BLaER1 (cell line): ENCODE results near the gene GALNT10.
A peak's percentile ranks its signal among the peaks of the same experiment; 100 is the strongest.

Source experiments
- H3K27ac ChIP-seq: shearing (Covaris generic); formaldehyde crosslinking; 2 replicates; pipeline ENCODE4 v1.8.1; 2022
- H3K27me3 ChIP-seq: shearing (Covaris generic); formaldehyde crosslinking; 2 replicates; pipeline ENCODE4 v1.8.1; 2022
- H3K36me3 ChIP-seq: shearing (Covaris generic); formaldehyde crosslinking; 2 replicates; pipeline ENCODE4 v1.8.1; 2022
- H3K4me1 ChIP-seq: shearing (Covaris generic); formaldehyde crosslinking; 2 replicates; pipeline ENCODE4 v1.8.1; 2022
- H3K4me2 ChIP-seq: shearing (Covaris generic); formaldehyde crosslinking; 2 replicates; pipeline ENCODE4 v1.8.1; 2022
- H3K4me3 ChIP-seq: shearing (Covaris generic); formaldehyde crosslinking; 2 replicates; pipeline ENCODE4 v1.8.1; 2022
- H3K9ac ChIP-seq: shearing (Covaris generic); formaldehyde crosslinking; 2 replicates; pipeline ENCODE4 v1.8.1; 2022
- H3K9me3 ChIP-seq: shearing (Covaris generic); formaldehyde crosslinking; 2 replicates; pipeline ENCODE4 v1.8.1; 2022
- H4K20me1 ChIP-seq: shearing (Covaris generic); formaldehyde crosslinking; 2 replicates; pipeline ENCODE4 v1.8.1; 2022
- Cebpa-rat ChIP-seq: shearing (Covaris generic); IDR thresholded peaks from 2 replicates; pipeline ENCODE4 v1.8.1; 2022

Gene GALNT10

DNA sequence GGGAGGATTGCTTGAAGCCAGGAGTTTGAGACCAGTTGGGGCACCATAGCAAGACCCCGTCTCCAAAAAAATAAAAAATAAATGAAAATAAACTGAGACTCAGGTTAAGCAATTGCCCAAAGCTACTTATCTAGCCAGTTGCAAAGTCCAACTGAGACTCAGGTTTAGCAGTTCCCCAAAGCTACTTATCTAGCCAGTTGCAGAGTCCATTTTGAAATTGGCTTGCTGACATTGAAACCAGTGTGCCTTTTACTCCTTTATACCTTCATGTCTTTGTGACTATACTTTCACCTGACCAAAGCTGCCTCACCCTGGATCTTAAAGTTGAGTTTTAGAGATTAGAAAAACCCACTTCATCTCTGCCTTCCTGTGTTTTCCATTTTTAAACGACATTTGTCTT lies 66.5 kb downstream of the GALNT10 start:
- Histone ChIP-seq H3K9me3 (no peaks in the 10 kb centered on the region), H3K4me3 (no peak overlapping the region), H3K4me1 (peaks cover 8% of the 10 kb centered on the region; the same call in 1 of the 2 replicates), H3K4me2 (no peak overlapping the region), H3K9ac (no peak overlapping the region), H3K27ac (no peak overlapping the region), H3K27me3 (no peaks in the 10 kb centered on the region), H3K36me3 (no peaks in the 10 kb centered on the region), H4K20me1 (no peaks in the 10 kb centered on the region)
- TF ChIP-seq Cebpa-rat, result no peak

GRCh38 chr5:154258531-154259217 lies 68.1 kb downstream of the GALNT10 start:
- no peaks in the 10 kb centered on the region for H4K20me1 ChIP-seq
- no peak overlapping the region for H3K4me2 ChIP-seq
- H3K27ac ChIP-seq, result no peak overlapping the region
- H3K9me3 ChIP-seq, result no peaks in the 10 kb centered on the region
- no peak for TF ChIP-seq Cebpa-rat
- no peak overlapping the region for H3K9ac ChIP-seq
- no peaks in the 10 kb centered on the region for H3K27me3 ChIP-seq
- H3K4me3 ChIP-seq, result no peak overlapping the region
- peaks cover 8% of the 10 kb centered on the region; the same call in 1 of the 2 replicates for H3K4me1 ChIP-seq
- no peaks in the 10 kb centered on the region for H3K36me3 ChIP-seq

DNA sequence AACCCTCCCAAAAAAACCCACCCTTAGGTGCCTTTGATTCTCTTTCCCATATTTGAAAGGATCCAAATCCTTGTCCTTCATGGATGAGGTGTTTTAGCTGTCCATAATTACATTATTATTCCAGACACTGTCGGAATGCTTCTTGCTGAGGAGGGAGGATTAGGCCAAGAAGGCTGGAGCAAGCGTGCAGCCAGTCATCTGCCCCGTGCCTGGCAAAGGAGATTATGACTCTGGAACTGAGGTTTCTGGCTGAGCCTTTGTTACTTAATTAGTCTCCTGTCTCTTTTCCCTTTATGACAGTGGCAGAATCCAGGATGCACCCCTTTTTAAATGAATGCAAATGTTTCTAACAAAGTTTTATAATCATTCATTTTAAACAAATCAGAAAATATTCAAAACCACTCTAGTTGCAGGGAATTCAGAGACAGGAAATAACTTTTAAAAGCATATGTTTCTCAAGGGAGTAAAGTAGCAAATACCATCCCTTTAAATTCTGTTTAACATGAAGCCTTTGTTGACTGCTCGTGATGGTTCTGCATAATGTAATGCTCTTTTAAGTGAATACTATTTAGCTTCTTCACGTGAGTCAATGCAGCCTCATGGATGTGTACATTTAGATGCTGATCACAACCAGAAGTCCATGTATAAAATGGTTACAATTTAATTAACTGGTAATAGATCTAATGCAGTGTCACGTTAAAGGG lies 69.8 kb downstream of the GALNT10 start:
- Histone ChIP-seq H3K27ac (no peak overlapping the region), H3K36me3 (no peaks in the 10 kb centered on the region)
- TF ChIP-seq Cebpa-rat, result no peak

DNA sequence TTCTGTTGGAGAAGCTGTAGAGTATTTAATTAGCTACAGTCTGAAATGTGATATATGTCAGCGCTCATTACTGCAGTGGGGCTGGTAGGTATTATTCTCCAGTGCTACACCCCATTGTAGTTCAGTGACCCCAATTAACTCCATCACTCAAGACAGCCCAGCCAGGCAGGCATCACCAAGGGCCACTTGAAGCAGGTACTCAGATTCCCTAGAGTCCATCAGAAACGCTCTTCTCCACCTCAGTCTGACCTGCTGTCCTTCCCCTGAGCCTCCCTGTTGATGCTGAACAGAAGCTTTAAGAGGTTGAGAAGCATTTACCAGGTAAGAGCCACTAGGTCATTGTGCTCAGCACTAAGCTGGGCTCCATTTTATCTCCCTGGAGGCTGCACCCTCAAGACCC lies 71.8 kb downstream of the GALNT10 start:
- H3K9ac ChIP-seq, result no peak overlapping the region
- H3K4me1 ChIP-seq, result peaks cover 8% of the 10 kb centered on the region; the same call in 1 of the 2 replicates
- no peaks in the 10 kb centered on the region for H3K27me3 ChIP-seq
- TF ChIP-seq Cebpa-rat, result no peak
- H3K4me3 ChIP-seq, result no peak overlapping the region
- H3K4me2 ChIP-seq, result no peak overlapping the region
- no peaks in the 10 kb centered on the region for H4K20me1 ChIP-seq
- H3K9me3 ChIP-seq, result no peaks in the 10 kb centered on the region
- H3K27ac ChIP-seq, result no peak overlapping the region
- H3K36me3 ChIP-seq, result no peaks in the 10 kb centered on the region

More for the DNA sequence above, 69.8 kb downstream of the GALNT10 start:
- no peak overlapping the region for H3K4me3 ChIP-seq
- no peaks in the 10 kb centered on the region for H4K20me1 ChIP-seq
- H3K4me2 ChIP-seq, result no peak overlapping the region
- no peaks in the 10 kb centered on the region for H3K9me3 ChIP-seq
- H3K9ac ChIP-seq, result no peak overlapping the region
- H3K27me3 ChIP-seq, result no peaks in the 10 kb centered on the region
- peaks cover 8% of the 10 kb centered on the region; the same call in 1 of the 2 replicates for H3K4me1 ChIP-seq

- Histone ChIP-seq H3K36me3 (no peaks in the 10 kb centered on the region), H3K4me1 (peaks cover 8% of the 10 kb centered on the region; the same call in 1 of the 2 replicates), H3K4me3 (no peak overlapping the region), H3K27me3 (no peaks in the 10 kb centered on the region), H3K27ac (no peak overlapping the region), H4K20me1 (no peaks in the 10 kb centered on the region), H3K9me3 (no peaks in the 10 kb centered on the region), H3K9ac (no peak overlapping the region), H3K4me2 (no peak overlapping the region)
- TF ChIP-seq Cebpa-rat, result no peak
Measured at GRCh38 chr5:154264549-154265196, 74.1 kb downstream of the GALNT10 start.

DNA sequence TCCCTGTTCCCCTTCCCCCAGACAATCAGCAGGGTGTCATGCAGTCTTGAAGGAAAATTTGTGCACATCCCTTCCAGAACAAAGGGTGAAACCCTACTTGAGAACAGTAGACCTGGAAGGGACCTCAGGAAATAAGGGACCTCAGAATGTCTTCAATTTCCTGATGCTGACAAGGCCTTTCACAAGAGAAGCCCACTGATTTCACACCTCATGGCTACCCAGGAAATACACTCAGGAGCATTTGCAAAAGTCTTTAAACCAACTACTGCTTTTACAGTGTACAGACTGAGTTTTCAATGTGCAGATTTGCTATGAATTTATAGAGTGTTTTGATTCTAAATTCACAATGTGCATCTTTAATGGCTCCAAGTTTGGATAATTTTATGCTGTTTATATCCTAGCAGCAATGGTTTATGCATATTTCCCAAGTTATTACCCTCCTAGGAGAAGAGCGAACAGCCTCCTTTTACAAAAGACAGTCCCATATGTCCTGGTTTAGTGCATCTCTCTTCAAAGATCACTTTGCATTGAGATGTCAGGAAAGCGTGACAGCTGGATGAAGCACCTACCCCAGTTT lies 74.8 kb downstream of the GALNT10 start:
- no peaks in the 10 kb centered on the region for H3K36me3 ChIP-seq
- H3K4me2 ChIP-seq, result no peak overlapping the region
- peaks cover 7% of the 10 kb centered on the region; the same call in 1 of the 2 replicates for H3K4me1 ChIP-seq
- H3K9me3 ChIP-seq, result no peaks in the 10 kb centered on the region
- H4K20me1 ChIP-seq, result no peaks in the 10 kb centered on the region
- H3K27me3 ChIP-seq, result no peaks in the 10 kb centered on the region
- TF ChIP-seq Cebpa-rat, result no peak
- H3K4me3 ChIP-seq, result no peak overlapping the region
- H3K27ac ChIP-seq, result no peak overlapping the region
- H3K9ac ChIP-seq, result no peak overlapping the region

GRCh38 chr5:154267516-154267915 lies 77.0 kb downstream of the GALNT10 start:
- no peak overlapping the region for H3K27ac ChIP-seq
- H3K4me1 ChIP-seq, result peaks cover 18% of the 10 kb centered on the region
- TF ChIP-seq Cebpa-rat, result no peak
- no peak overlapping the region for H3K4me3 ChIP-seq
- no peaks in the 10 kb centered on the region for H4K20me1 ChIP-seq
- no peaks in the 10 kb centered on the region for H3K27me3 ChIP-seq
- H3K4me2 ChIP-seq, result no peak overlapping the region
- no peaks in the 10 kb centered on the region for H3K36me3 ChIP-seq
- no peaks in the 10 kb centered on the region for H3K9me3 ChIP-seq
- no peak overlapping the region for H3K9ac ChIP-seq

DNA sequence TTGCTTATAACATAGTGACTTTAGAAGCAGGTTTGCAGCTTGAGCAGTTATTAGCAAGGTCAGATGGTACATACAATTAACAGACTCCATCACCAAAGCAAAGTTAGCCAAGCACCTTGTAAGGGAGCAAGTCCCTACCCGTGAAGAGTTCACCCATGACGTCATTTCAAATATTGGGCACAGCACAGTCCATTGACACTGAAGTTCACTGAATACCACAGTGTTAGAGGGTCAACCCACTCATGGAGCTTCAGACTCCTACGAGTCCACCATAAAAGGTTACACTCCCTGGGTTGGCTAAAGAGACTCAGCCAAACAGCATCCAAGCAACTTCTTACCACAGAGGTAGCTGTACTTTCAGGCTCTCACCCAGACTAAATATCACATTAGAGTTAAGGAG lies 77.5 kb downstream of the GALNT10 start:
- H3K9me3 ChIP-seq, result no peaks in the 10 kb centered on the region
- no peaks in the 10 kb centered on the region for H4K20me1 ChIP-seq
- no peak overlapping the region for H3K9ac ChIP-seq
- no peak overlapping the region for H3K4me2 ChIP-seq
- no peak overlapping the region for H3K4me3 ChIP-seq
- no peak for TF ChIP-seq Cebpa-rat
- no peaks in the 10 kb centered on the region for H3K36me3 ChIP-seq
- H3K4me1 ChIP-seq, result peaks cover 24% of the 10 kb centered on the region
- H3K27ac ChIP-seq, result no peak overlapping the region
- no peaks in the 10 kb centered on the region for H3K27me3 ChIP-seq

DNA sequence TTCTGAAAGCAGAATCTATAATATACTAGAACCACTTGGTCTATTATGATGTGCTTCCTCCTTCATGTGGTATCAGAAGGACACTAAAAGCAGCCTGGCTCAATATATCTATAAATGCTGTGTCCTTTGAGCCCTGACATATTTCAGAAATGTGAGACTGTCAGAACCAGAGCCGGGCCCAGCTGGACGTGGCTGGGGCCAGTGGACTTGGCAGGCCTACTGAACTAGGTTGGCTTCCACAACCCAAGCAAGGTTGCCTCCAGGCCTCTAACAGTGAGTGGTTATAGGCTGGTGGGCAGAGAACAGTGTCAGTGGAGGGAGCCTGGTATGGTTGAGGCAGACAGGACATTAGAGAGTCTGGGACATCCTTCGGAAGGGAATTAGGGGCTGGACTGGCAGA lies 78.9 kb downstream of the GALNT10 start:
- Histone ChIP-seq H3K4me2 (no peak overlapping the region), H3K9ac (no peak overlapping the region), H3K27me3 (no peaks in the 10 kb centered on the region), H3K9me3 (no peaks in the 10 kb centered on the region), H3K4me3 (no peak overlapping the region), H3K36me3 (no peaks in the 10 kb centered on the region), H3K27ac (no peak overlapping the region), H4K20me1 (no peaks in the 10 kb centered on the region), H3K4me1 (peaks cover 24% of the 10 kb centered on the region)
- TF ChIP-seq Cebpa-rat, result no peak

- H3K9me3 ChIP-seq, result no peaks in the 10 kb centered on the region
- H3K4me3 ChIP-seq, result no peak overlapping the region
- peak overlapping the region; percentile 51 for H3K4me2 ChIP-seq
- no peaks in the 10 kb centered on the region for H3K27me3 ChIP-seq
- H4K20me1 ChIP-seq, result no peaks in the 10 kb centered on the region
- no peak for TF ChIP-seq Cebpa-rat
- H3K9ac ChIP-seq, result no peak overlapping the region
- H3K4me1 ChIP-seq, result peaks cover 24% of the 10 kb centered on the region
- no peak overlapping the region for H3K27ac ChIP-seq
- no peaks in the 10 kb centered on the region for H3K36me3 ChIP-seq
Measured at GRCh38 chr5:154271466-154271865, 80.9 kb downstream of the GALNT10 start.
